T-helper 1 cell treated with Interleukin-12 subunit alpha and Interleukin-12 subunit beta and Interleukin-4 antibody, amounts not matched to agents 30 μg/mL and 1 μg/mL, for 36 hours (primary cell): ENCODE results near the gene VAC14.

ENCODE experiments used
- H3K27ac Mint-ChIP-seq: one replicate; pipeline ENCODE4 v1.8.0; 2021; ENCODE audit warnings: mild to moderate bottlenecking, mixed read lengths
- H3K27me3 Mint-ChIP-seq: one replicate; pipeline ENCODE4 v1.8.0; 2021; ENCODE audit warnings: low read depth, mixed read lengths
- H3K36me3 Mint-ChIP-seq: one replicate; pipeline ENCODE4 v1.8.0; 2021; ENCODE audit warnings: low read depth, mixed read lengths
- H3K4me1 Mint-ChIP-seq: one replicate; pipeline ENCODE4 v1.8.0; 2021; ENCODE audit warnings: low read depth, mixed read lengths
- H3K4me3 Mint-ChIP-seq: one replicate; pipeline ENCODE4 v1.8.0; 2021; ENCODE audit warnings: mild to moderate bottlenecking, moderate library complexity, mixed read lengths
- H3K9me3 Mint-ChIP-seq: one replicate; pipeline ENCODE4 v1.8.0; 2021; ENCODE audit warnings: mixed read lengths

The VAC14 gene

GRCh38 chr16:70723740-70724145 lies 77.2 kb downstream of the VAC14 start:
- Mint-ChIP-seq H3K4me3 (no peak overlapping the region), H3K27me3 (no peaks in the 10 kb centered on the region), H3K27ac (no peak overlapping the region), H3K4me1 (peaks cover 1% of the 10 kb centered on the region), H3K36me3 (peaks cover 10% of the 10 kb centered on the region), H3K9me3 (no peaks in the 10 kb centered on the region)

DNA sequence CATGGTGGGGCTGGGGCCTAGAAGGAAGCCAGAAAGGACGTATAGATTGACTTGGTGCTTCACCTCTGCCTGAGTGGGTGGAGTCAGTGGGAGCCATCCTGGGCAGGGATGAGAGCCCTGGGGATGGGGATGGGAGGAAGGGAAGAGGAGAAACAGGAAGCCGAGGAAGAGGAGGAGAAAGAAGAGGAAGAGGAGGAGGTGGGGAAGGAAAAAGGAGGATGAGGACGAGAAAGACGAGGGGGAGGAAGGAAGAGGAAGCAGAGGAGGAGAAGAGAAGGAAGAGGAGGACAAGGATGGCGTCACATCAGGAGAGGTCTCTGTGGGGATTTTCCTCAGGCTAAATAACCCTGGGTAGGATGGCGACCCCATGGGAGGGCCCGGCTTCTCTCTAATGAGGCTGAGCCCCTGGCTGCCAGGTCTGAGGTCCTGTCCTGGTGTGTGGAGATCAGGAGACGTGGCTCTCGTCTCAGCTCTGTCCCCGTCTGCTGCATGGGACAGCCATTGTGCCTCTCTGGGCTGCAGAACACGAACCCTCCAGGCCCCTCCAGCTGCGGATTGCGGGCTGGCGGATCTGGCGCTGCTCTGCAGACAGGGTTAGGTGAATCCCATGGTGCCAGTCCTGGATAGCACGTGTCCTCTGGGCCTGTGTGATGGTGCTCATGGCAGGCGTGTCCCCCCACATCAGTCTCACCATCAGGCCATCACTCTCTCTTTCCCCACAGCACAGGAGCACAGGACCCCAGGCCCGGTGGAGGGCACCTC lies 79.6 kb downstream of the VAC14 start:
- Mint-ChIP-seq H3K4me3 (no peak overlapping the region), H3K27me3 (no peaks in the 10 kb centered on the region), H3K27ac (no peak overlapping the region), H3K4me1 (peaks cover 1% of the 10 kb centered on the region), H3K36me3 (peaks cover 6% of the 10 kb centered on the region), H3K9me3 (no peaks in the 10 kb centered on the region)

DNA sequence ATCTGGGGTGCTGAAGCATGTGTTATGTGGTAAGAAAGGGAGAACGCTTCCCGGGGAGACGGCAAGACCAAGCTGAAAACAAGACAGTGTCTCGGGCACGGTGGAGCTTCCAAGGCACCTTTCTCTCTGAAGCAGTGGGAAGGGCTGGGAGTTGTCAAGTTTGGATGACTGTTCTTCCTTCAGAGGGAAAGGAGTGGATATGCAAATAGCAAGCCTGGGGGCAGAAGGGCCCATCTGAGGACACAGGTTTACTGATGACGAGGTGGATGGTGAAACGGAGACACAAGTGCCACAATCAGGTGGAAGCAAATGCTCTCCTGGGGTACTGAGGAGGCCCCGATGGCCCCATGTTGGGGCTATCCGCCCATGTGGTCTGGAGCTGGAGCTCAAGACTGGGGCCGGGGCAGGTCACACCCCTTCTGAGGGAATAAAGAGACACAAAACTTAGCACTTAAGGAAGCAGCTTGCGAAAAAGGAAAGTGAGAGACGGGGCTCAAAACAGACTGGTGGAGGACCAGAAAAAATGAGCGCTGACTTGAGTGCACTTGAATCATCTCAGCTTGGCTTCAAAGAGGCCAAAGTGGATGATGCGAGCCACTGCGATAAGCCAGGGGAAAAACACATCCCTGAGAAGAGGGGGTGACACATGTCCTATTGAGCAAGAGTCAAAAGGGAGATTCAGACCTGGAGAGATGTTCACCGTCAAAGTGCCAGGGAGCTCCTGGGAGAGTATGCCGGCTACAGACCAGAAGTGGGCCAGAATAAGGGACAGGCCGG lies 80.3 kb downstream of the VAC14 start:
- no peaks in the 10 kb centered on the region for H3K9me3 Mint-ChIP-seq
- no peak overlapping the region for H3K4me3 Mint-ChIP-seq
- peaks cover 6% of the 10 kb centered on the region for H3K36me3 Mint-ChIP-seq
- H3K27ac Mint-ChIP-seq: no peak overlapping the region
- H3K4me1 Mint-ChIP-seq: peaks cover 1% of the 10 kb centered on the region
- no peaks in the 10 kb centered on the region for H3K27me3 Mint-ChIP-seq

DNA sequence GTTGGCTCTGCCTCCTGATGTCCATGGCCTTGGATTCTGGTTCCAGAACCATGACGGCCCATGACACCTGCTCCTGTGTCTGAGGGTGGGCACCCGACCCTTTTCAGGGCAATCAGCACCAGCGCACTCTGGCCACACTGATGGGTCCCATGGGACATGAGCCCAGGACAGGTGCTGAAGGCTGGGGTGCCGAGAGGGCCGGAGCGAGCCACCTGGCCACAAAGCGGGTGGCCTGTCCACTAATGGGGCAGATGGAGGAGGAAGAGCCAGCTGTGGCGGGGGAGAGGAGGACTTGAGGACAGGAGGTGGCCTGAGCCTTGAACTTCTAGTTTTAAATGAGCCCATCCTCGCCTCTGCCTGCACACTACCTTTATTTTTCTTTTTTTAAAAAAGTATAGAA lies 83.9 kb downstream of the VAC14 start:
- Mint-ChIP-seq H3K36me3 (peaks cover 6% of the 10 kb centered on the region), H3K27ac (no peak overlapping the region), H3K4me3 (no peak overlapping the region), H3K9me3 (no peaks in the 10 kb centered on the region), H3K4me1 (peaks cover 1% of the 10 kb centered on the region), H3K27me3 (no peaks in the 10 kb centered on the region)

DNA sequence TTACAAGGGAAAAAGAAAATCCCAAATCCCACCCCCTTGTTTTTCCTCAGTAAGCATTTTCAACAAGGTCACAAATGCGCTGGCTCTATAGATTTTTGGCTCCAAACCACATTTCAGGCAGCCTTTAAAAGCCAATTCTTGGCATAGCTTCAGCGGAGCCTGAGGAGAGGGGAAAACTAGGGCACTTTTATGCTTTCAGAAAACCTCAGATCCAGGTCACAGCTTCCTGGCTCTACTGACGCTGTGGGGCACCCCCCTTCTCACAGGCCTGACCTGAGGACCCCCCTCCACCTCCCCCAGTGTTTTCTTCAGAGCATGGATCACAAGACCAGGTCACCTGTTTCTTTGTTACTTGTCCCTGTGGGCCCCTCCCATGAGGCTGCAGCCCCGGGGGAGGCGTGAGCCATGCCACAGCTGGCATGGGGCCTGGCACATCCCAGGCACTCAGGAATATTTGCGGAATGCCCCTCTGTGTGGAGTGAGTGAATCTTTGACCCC lies 85.0 kb downstream of the VAC14 start:
- Mint-ChIP-seq H3K27me3 (no peaks in the 10 kb centered on the region), H3K27ac (no peak overlapping the region), H3K36me3 (peaks cover 4% of the 10 kb centered on the region), H3K4me1 (peaks cover 1% of the 10 kb centered on the region), H3K4me3 (no peak overlapping the region), H3K9me3 (no peaks in the 10 kb centered on the region)

DNA sequence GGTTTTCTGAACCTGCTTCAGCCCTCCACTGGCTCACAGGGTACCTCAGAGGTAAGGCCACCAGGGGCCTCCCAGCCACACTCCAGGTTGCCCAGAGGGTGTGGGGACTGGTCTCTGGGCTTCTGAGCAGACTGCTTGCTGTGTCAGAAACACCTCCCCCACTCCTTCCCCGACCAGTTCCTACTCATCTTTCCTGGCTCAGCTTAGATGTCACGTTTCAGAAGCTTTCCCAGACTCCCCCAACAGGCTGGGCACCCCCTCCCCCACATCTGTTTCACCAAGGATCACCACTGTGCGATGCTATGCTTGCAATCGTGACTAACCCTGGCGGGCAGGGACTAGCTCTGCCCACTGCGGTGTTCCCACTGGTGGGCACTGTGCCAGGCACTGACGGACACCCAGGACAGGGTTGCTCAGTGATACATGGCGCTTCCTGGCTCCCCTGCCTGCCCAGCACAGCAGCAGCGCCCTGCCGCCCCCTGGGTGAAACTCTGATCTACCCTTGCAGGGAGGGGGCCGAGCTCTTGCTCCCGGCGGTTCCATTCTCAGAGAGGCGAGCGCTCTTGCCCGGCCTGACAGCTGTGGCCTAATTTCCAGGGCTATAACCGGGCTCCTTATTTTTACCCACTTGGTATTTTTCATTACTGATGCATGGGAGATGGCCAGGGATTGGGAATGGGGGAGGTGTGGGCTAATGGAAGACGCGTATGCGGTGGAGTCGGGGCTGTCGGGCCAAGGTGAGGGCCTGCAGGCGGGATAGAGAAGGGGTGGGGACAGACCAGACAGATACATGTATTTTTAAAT lies 85.7 kb downstream of the VAC14 start:
- Mint-ChIP-seq H3K4me3 (no peak overlapping the region), H3K4me1 (peaks cover 1% of the 10 kb centered on the region), H3K36me3 (peaks cover 1% of the 10 kb centered on the region), H3K27ac (no peak overlapping the region), H3K9me3 (no peaks in the 10 kb centered on the region), H3K27me3 (no peaks in the 10 kb centered on the region)

DNA sequence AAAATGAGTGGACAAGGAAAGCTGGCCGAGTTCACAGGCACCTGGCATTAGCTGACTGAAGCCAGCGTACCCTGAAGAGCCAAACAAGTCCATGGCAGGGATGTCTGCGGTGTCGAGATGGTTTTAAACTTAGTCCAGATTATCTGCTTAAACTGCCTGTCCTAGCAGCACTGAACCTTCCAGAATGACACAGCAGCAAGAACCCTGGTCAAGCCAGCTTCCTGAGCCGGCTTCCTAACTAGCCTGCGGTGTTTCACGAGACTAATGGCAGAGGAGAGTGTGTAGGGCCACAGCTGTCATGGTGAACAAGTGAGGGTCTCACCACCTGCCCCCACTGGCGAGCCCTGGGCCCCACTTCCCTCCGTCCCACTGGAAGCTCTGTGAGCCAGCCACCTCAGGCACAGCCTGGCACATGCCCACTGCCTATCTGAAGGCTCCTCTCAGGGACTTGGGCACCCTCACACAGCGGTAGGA lies 86.3 kb downstream of the VAC14 start:
- Mint-ChIP-seq H3K9me3 (no peaks in the 10 kb centered on the region), H3K27ac (no peak overlapping the region)

DNA sequence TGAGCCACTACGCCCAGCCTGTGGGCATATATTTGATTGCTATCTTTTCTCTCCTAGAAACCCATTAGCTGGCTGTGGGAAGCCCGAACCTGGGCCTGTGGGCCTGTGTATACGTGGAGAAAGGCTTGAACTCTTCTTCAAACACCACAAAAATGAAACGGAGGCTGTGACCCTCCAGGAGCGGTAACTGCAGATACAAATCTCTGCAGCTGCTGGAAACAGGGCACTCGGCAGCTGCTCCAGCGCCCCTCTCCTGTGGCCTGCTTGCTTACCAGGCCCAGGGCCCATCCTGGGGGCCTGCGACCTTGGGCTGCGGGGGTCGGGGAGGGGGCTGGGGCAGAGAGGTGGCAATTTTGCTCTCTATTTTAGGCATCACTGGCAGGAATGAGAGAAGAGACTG lies 87.1 kb downstream of the VAC14 start:
- Mint-ChIP-seq H3K4me1 (no peaks in the 10 kb centered on the region), H3K27me3 (no peaks in the 10 kb centered on the region), H3K36me3 (no peaks in the 10 kb centered on the region), H3K9me3 (no peaks in the 10 kb centered on the region), H3K27ac (no peak overlapping the region), H3K4me3 (no peak overlapping the region)

More for the DNA sequence above, 86.3 kb downstream of the VAC14 start:
- no peak overlapping the region for H3K4me3 Mint-ChIP-seq
- H3K27me3 Mint-ChIP-seq: no peaks in the 10 kb centered on the region
- no peaks in the 10 kb centered on the region for H3K4me1 Mint-ChIP-seq
- no peaks in the 10 kb centered on the region for H3K36me3 Mint-ChIP-seq

GRCh38 chr16:70713342-70713741 lies 87.6 kb downstream of the VAC14 start:
- Mint-ChIP-seq H3K27me3 (no peaks in the 10 kb centered on the region), H3K9me3 (no peaks in the 10 kb centered on the region), H3K27ac (no peak overlapping the region), H3K4me3 (no peak overlapping the region), H3K4me1 (no peaks in the 10 kb centered on the region), H3K36me3 (no peaks in the 10 kb centered on the region)

DNA sequence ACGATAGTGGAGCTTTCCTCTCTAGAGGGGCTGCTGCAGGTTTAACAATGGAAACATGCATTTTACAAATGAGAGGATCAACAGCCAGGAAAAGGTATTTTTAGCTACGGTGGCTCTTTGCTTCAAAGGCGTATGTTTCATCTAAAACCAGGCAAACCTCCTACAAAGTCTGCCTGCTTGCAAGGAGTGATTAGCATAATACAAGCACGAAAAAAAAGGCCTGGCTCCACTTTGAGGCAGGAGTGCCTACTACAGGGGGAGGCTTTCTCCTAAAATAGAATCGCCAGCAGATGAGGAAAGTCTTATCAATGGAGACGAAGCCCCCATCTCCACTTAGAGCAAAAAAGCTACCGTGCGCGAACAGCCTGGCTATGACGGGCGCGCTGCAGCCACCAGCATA lies 88.0 kb downstream of the VAC14 start:
- Mint-ChIP-seq H3K4me3 (no peak overlapping the region), H3K9me3 (no peaks in the 10 kb centered on the region), H3K27ac (no peak overlapping the region), H3K36me3 (no peaks in the 10 kb centered on the region), H3K4me1 (no peaks in the 10 kb centered on the region), H3K27me3 (no peaks in the 10 kb centered on the region)

- H3K4me1 Mint-ChIP-seq: no peaks in the 10 kb centered on the region
- no peaks in the 10 kb centered on the region for H3K27me3 Mint-ChIP-seq
- H3K27ac Mint-ChIP-seq: no peak overlapping the region
- no peak overlapping the region for H3K4me3 Mint-ChIP-seq
- H3K9me3 Mint-ChIP-seq: no peaks in the 10 kb centered on the region
- H3K36me3 Mint-ChIP-seq: no peaks in the 10 kb centered on the region
Measured at GRCh38 chr16:70712359-70712758, 88.6 kb downstream of the VAC14 start.

DNA sequence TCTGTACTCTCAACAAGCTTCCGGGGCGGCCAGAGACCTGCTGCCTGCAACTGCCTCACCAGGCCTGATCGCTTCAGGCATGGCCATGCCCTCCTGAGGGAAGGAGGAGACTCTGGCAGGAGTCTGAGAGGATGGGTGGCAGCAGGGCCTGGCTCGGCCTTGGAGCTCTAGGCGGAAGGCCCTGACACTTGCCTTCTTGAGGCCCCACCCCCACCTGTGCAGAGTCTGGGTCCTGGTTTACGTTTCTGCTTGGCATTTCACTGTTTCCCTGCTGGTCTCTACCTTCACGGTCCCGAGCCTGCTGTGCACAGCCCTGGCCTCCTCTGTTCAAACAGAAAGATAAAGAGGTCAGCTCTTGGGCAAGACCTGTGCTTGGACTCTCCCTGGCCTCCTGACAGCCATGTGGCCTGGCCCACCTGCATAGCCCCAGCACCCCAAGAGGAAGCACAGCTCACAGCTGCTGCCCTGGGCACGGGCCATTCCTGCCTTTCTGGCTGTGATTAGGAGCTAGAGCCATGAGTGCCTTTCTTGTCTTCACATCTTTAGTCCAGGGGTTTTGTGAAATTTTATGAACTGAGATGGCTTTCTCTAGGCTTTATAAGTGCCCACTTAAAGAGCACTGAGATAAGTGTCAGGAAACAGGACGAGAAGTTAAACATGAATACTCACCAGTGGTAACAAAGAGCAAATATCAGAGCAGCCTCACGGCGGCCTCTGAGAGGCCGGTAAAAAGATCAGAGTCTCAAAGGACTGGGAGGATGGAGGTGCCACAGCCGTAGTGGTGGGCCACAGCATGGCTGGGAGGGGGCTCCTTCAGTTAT lies 89.5 kb downstream of the VAC14 start:
- H3K4me3 Mint-ChIP-seq: no peak overlapping the region
- no peak overlapping the region for H3K27ac Mint-ChIP-seq
- H3K36me3 Mint-ChIP-seq: no peaks in the 10 kb centered on the region
- H3K4me1 Mint-ChIP-seq: no peaks in the 10 kb centered on the region
- no peaks in the 10 kb centered on the region for H3K9me3 Mint-ChIP-seq
- H3K27me3 Mint-ChIP-seq: no peaks in the 10 kb centered on the region

GRCh38 chr16:70710422-70711210 lies 90.3 kb downstream of the VAC14 start:
- no peak overlapping the region for H3K4me3 Mint-ChIP-seq
- H3K27me3 Mint-ChIP-seq: no peaks in the 10 kb centered on the region
- H3K4me1 Mint-ChIP-seq: no peaks in the 10 kb centered on the region
- no peaks in the 10 kb centered on the region for H3K36me3 Mint-ChIP-seq
- no peaks in the 10 kb centered on the region for H3K9me3 Mint-ChIP-seq
- no peak overlapping the region for H3K27ac Mint-ChIP-seq
